Daoy (cell line): Measurements from ENCODE around the gene GRID1. TPM values are rescaled to one million over a fixed set of nuclear protein-coding genes. Genes with fewer than 3 reads are reported as not detected.
A peak's percentile ranks its signal among the peaks of the same experiment; 100 is the strongest.

Source experiments
- DNase-seq: peaks from one replicate; pipeline ENCODE4 v3.0.0-alpha.2; 2015; ENCODE audit warnings: low read depth
- total RNA-seq: library from RNA; depleted of rRNA; stranded (reverse); fragments of >200 nt; shearing (Covaris generic); gene quantifications from 2 replicates; pipeline ENCODE4 v1.2.3, GENCODE V29; 2014; rRNA removed

The GRID1 gene
- total RNA-seq, result not detected in 2 replicates

DNA sequence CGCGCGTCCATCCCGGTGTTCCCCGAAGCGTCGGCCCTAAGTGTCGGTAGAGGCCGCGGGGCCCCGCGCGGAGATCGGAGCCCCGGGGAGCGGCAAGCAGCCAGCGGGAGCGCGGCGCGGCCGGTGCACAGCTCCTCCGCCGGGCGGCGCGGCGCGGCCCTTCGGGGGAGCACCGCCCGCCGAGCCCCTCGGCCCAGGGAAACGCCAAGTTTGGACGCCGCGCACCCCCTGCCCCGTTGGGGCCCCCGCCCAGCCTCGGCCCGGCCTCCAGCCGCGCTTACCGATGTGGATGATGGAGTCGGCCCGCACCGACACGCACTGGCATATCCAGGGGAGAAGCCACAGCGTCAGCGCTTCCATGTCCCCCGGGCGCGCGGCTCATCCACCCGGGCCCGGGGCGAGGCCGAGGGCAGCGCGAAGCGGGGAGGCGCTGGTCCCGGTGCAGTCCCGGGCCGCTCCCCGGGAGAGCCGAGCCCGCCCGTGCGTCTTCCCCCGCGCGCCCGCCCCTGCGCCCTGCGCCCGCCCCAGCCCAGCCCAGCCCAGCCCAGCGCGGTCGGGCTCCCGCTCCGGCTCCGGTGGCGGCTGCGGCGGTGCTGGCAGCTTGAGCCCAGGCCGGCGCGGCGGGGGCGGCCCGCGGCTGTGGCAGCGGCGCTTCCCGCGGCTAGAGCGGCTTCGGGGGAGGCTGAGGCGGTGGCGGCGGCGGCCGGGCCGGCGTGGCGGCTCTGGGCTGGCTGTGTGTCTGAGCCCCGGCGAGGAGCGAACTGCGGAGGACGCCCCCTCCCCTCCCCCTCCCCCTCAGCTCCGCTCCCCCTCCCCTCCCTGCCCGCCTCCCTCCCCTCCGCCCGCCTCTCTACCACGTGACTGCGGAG, at the start of gene GRID1:
Gene GRID1, minus strand, starts transcription at position 763 of the 869 bp plus-strand sequence.
- peak; percentile 32 for DNase-seq

DNA sequence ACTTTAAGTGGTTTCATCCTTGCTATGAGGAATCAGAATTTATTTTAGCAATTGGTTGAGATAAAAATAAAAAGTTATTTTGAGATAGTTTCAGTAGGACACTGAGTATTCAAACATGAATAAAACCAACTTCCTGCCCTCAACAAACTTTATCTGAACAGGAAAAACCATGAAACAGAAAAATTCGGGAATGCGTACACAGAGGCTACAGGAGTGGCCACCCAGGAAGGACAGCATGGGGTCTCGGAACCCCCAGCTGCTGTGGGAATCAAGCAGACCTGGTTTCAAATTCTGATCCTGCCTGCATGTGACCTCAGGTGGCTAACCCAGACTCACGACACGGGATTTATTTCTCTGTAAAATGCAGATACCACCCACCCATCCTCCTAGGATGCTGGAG, 49.0 kb upstream of the GRID1 start:
- no peak for DNase-seq

DNA sequence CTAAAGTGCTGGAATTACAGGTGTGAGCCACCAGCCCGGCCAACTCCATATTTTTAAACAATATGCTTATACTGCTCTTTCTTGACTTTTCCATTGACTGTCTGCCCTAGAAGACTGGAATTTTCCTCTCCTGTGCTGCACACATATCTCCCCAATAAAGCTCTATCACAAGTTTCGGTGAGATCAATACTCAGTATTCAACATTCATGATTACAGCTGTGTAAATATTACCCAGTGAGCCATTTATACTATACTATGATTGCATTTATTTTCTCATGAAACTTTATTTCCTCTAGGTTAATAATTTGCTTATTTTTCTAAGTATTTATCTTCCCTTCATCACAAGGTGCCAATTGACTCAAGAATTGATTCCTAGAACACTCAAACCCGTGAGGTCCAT, 48.5 kb upstream of the GRID1 start:
- DNase-seq, result no peak

DNA sequence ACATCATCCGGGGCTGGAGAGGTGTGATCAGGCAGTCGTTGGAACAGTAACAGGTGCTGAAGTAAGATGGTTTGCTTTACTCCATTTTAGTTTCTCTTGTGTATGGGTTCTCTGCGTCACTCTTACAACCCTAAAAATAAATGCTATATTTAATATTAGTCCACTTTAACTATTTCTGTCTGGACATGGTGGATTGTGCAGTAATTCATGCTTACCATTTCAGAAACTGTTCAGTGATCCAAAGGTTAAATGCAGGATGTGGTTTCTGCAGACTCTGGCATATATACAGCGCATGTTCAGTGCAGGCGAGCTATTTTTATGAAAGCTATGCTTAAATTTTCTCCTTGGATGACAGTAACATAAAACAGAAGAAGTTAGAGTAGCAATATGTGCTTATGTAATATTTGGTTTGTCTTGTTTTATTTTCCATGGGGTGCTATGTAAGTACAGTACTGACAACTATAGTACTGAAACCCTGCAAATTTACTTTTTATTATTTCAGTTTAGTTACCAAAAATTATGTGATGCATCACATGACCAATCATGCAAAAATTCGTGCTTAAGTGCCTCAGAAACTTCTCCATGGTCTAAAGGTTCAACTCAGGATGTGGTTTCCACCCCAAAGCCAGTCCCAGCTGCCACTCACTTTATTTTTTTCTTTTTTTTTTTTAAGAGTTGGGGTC, 46.6 kb upstream of the GRID1 start:
- no peak for DNase-seq

DNA sequence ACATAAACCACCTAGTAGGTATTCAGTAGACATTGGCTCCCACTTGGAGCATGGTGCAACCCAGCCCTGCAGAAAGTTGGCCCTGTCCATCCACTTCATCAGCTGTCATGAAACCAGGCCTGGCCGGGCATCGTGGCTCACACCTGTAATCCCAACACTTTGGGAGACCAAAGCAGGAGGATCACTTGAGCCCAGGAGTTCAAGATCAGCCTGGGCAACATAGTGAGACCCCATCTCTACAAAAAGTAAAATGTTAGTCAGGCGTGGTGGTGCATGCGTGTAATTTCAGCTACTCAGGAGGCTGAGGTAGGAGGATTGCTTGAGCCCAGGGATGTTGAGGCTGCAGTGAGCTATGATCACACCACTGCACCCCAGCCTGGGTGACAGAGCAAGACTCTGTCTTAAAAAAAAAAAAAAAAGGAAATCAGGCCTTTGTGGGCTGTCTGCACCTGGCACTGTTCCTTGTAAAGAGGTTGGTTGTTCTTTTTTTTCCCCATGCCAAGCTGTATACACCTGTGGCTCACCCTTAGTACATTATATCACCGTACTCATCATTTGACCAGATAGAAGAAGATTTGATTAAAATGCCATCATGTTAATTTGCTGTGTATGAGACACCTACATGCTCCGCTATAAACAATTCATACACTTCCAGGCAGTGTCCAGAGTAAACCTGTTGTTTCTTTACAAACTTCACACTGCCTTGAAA, 45.4 kb upstream of the GRID1 start:
- no peak for DNase-seq

DNA sequence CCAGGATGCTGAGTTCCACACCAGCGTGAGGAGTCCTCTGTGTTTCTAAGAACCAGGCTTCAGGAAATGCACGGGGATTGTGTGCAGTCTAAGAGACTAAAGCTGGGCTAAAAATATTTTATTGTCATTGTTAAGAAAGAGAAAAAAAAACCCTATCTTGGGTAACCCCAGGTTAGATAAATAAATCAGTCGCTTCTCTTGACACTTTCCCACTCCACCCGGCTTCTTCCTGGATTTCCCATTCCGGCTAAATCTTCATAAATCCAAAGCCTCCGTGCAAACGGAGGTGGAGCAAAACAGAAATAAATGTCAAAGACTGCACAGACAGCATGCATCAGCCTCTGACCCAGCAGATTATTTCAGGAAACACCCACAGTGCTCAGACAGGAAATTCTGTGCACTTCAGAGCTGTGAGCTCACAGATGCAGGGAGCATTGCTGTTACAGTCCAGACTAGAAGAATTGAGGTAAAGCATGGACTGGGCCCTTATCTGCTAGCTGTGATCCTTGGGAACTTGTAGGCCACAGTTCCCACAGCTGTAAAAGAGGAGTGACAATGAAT, 44.8 kb upstream of the GRID1 start:
- DNase-seq, result peak; percentile 41

DNA sequence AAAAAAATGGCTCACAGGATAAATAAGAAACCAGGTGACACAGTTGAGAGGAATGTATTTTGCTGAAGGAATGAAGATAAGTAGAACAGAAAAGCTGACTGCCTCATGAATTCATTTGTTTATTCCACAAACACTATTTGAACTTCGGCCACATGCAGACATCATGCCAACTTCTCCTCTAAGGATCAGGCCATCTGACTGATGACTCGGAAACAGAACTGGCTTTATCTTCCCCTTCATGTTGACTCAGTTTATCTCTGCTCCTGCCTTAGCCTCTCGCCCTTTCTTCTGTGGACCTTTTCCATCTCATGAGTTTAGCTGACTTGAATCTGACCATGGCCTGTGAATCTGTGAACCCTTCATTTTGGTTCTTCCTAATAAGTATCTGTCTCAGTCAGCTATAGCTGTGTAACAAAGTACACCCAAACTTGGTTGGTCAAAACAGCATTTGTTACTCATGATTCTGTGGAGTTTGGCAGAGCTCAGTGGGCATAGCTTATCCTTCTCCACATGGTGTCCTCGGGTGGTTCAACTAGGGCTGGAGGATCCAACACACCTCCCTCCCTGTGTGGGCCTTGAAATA, 44.0 kb upstream of the GRID1 start:
- peak; percentile 9 for DNase-seq

DNA sequence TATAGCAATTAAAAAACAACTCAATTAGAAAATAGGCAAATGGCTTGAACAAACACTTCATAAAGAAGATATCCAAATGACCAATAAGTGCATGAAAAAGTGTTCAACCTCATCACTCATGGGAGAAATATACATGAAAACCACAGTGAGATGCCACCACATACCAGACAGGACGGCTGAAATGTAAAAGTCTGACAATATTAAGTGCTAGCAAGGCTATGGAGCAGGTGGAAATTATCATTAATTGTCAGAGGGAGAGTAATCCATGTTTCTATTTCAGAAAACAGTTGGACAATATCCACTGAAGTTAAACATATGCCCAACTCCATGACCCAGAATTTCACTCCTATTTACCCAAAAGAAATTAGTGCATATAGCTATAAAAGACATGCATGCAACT, 42.6 kb upstream of the GRID1 start:
- no peak for DNase-seq

DNA sequence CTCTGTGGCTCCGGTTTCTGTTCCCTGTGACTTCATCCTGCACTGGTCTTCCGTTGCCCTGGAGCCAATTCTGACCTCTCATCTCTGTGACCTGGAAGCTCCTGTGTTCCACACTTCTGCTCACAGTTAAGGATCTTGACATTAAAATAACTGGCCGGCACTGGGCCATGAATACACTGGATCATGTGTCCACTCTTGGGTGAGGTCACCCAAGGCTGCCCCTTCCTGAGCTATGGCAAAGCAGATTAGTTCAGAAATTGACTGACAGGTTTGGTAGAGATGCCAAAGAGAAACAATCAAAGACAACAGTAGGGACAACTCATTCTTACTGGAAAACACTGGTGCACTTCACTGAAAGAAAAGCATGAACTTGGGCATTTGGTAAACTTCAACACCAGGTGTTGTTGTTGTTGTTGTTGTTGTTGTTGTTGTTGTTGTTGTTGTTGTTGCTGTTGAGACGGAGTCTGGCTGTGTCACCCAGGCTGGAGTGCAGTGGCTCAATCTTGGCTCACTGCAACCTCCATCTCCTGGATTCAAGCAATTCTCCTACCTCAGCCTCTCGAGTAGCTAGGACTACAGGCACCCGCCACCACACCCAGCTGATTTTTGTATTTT, 36.7 kb upstream of the GRID1 start:
- no peak for DNase-seq

DNA sequence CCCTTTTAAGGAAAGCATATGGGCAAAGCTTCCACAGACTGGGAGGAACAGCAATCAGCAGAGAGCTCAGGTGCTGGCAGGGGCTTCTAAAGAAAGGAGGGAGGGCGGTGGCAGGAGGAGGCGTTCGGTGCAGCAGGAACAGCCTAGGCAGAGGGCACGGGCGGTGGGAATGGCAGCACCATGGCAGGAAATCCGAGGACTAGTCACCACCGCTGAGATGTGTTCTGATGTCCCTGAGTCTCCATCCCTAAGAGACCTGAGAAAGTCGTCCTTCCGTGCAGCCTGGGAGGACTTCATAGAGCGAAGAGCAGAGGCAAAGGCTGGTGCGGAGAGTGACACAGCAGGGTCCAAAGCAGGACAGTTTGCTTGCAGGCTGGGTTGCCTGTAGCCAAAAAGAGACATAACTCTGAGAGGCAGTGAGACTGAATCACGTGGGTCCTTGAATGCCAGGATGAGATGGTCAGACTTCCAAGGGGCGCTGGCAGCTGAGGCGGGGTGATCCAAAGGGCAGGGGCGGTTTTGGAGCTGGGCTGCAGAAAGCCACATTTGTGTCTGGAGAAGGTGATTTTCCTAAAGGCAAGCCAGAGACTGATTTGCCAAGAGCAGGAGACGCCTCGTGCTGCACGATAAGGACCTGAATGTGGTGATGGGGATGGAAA, 35.8 kb upstream of the GRID1 start:
- DNase-seq, result peak; percentile 9

DNA sequence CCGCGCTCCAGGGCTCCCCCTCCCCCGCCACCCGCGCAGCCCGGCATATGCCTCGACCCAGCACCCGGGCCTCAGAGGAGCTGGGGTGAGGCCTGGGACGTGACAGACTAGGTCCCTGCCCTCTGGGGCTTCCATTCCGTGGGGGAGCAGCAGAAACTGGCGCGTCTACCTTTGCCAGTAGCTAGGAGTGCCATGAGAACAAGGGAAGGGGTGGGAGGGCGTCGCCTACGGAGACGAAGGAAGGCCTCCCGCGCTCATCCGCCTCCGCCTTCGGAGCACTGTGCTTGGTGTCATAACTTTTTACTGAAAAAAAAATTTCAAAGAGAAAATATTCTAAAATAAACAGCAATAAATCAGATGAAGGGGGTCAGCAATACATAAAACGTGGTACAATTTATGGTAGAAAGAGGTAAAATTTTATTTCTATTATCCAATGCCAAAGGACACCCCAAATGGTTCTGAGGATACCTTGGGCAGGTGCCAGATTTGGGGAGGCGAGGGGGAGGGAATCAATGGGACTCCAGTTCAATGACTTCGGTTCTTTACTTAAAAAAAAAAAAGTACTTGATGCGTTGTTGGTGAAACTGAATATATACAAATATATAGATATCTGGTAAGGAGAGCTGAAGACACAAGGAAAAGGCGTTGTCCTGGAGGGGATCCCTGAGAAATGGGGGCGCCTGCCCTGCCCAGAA, 35.1 kb upstream of the GRID1 start:
- peak; percentile 14 for DNase-seq

DNA sequence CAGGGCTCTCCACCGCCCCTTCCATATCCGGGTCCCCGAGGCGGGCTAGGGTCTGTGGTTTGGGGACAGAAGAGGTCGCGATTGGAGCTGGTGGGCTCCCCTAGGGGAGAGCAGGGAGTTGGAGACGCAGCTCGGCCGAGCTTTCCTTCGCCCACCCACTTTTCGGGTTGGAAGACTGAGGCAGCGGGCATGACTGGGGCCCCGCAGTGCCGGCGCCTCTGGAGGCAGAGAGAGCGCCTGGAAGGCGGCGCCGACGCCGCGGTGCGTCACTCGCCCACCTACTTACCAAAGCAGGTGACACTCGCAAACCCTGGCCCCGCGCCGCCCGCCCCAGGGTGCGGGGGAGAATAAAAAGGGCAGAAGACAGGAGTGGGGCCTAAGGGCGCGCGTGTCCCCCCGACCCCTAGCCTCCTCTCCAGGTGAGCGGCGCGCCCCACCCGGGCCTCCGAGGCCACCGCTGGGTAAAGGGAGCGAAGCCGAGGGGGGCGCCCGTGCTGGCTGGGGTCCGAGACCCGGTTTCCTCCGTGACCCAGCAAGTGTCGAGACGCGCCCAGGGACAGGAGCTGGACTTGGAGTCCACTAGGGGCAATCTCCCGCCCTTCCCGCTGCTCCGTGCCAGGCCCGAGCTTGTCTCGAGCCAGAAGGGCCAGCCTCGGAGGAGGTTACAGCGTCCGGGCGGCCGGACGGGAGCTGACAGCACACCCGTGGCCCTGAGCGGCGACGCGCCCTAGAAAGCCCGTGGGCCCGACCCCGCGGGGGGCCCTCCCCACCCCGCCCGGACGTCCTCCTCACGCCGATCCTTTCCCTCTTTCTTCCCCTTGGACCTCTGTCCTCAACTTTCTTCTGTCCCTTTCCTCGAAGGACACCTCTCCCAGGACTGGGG, 34.4 kb upstream of the GRID1 start:
- peak; percentile 42 for DNase-seq

DNA sequence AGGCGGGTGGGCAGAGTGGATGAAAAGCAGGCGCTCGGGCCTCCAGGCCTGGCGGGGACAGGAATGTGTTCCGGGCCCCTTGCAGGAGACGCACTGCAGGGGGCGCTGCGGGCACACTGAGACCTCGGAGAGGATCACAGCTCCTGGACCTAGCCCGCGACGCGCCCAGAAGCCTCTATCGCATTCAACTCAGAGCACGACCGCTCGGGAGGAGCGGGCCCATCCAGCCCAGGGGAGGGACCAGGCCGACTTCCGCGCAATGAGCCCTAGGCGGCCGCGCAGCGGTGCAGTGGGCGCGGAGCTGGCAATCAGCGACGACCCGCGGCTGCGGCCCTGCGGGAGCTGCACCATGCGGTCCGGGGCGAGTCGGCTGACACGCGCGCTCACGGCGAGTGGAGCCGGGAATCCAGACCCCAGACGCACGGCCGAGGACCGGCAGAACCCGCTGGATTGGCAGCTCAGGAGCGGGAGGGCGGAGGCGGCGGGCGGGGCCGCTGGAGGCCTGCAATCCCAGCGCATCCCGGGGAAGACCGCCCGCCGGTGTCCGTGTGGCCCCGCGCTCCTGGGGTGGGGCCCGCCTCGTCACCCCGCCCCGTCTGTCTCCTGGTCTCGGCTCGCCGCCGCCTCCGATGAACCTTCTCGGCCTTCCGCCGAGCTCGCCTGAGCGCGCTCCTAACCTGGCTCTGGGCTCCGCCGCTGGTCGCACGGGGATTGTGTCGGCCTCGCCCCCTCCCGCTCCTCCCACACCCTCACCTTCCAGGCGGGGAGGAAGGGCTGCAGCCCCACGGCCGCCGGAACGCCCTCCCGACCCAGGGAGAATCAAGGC, 33.5 kb upstream of the GRID1 start:
- peak; percentile 96 for DNase-seq

DNA sequence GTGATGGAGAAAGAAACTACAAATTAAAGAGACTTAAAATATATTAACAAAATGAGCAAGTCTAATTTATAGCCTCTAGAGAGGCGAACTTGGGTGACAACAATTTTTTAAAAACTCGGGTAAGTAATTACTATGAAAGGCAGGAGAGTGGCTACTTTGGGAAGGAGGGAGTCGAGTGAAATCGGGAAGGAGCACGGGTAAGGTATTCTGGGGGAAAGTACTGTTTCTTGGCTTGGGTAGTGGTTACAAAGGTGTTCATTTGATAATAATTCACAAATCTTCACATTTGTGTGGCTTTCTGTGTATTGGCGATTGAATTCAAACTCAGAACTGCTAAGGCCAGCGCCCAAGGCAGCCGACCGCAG, 32.9 kb upstream of the GRID1 start:
- DNase-seq, result no peak

DNA sequence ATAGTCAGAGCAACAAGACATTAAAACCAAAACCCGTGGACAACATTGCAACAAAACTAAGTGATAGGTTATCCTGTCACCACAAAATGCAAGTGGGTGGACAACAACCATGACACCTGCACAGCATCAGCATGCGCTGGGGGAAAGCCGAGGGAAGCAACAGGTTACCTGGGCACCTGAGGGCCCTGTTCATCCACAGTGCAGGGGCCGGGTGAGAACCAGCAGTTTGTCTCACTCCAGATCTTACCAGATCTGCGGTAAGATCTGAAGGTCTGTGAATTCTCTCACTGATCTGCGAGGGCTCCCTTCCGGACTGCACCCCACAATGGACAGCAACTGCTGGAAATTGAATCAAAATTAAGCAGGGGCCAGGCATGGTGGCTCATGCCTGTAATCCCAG, 30.5 kb upstream of the GRID1 start:
- DNase-seq, result no peak

DNA sequence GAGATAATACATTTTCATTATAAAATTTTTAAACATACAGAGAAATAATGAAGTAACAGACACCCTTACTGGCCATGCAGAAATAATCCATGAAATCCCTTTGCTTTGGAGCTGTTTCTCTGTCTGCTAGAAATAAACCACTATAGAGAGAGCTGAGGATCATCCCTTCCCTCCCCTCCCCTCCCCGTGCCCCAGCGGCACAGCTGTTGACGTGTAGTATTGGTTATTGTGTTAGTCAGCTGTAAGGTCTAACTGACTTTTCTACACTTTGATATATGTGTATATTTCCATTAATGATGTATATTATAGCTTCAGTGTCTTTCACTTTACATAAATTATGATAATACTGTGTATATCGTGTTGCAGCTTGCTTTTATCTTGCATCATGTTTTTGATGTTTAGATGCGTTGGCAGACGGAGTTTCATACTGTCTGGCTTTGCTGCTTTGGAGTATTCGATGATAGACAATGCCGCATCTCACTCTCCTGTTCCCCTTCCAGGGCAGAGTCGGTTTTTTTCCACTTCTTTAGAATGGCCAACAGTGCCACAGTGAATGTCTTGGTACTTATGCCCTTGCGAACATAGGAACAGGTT, 27.4 kb upstream of the GRID1 start:
- DNase-seq, result no peak

DNA sequence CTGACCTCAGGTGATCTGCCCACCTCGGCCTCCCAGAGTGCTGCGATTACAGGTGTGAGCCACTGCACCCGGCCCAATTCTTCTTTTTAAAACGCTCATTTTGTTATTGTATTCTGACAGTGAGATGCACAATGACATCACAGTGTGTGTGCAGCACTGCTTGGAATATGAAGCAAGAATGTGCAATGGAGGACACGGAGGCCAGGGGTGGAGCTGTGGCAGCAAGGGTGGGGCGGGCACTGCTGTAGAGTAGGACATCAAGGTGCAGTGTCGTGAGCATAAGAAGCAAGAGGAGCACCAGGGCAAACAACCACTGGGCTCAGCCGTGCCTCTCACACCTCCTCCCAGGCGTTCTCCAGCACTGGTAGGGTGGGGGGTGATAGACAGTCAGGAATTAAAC, 26.8 kb upstream of the GRID1 start:
- no peak for DNase-seq

DNA sequence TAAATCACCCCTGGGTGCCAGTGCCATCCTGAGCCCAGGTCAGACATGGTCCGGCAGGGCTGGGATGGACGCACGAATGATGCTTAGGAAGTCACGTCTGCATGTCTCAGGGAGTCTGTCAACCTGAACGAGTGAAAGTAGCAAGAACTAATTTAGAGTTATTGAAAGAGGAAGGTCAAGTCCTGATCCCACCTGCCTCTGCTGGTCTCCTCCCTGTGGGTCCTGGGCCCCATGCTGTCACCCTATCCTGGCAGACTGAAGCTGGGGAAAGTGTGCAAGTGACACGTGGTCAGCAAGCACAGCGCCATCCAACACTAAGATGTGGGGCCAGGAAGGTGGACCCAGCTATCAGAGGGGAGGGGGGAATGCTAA, 26.1 kb upstream of the GRID1 start:
- no peak for DNase-seq
